PFSK-1 (cell line): Measurements from ENCODE around the gene KRT75.

Experiments
- POLR2AphosphoS5 ChIP-seq: IDR thresholded peaks from 2 replicates; pipeline ENCODE4 v1.6.1; 2012; ENCODE audit warnings: low read depth, mild to moderate bottlenecking, control low read depth, low read length, moderate library complexity
- SIN3A ChIP-seq: IDR thresholded peaks from 2 replicates; pipeline ENCODE4 v1.6.1; 2012; ENCODE audit warnings: mild to moderate bottlenecking, low read length, moderate library complexity, borderline replicate concordance; ENCODE audit not compliant: insufficient read depth
- TAF1 ChIP-seq: IDR thresholded peaks from 2 replicates; pipeline ENCODE4 v1.6.1; 2012; ENCODE audit warnings: low read length, control low read depth, borderline replicate concordance; ENCODE audit not compliant: insufficient read depth
- TF ChIP-seq, protein P1 (sequence below), 2 experiments: IDR thresholded peaks; 2 replicates each; pipeline versions ENCODE4 v1.6.1 to v1.8.0; 2011 to 2012; ENCODE audit warnings: low read depth in 2 of 2, low read length in 2 of 2, control low read depth in 1 of 2, inconsistent platforms in 1 of 2, mild to moderate bottlenecking in 1 of 2, moderate library complexity in 1 of 2; ENCODE audit not compliant: insufficient read depth in 1 of 2

DNA sequence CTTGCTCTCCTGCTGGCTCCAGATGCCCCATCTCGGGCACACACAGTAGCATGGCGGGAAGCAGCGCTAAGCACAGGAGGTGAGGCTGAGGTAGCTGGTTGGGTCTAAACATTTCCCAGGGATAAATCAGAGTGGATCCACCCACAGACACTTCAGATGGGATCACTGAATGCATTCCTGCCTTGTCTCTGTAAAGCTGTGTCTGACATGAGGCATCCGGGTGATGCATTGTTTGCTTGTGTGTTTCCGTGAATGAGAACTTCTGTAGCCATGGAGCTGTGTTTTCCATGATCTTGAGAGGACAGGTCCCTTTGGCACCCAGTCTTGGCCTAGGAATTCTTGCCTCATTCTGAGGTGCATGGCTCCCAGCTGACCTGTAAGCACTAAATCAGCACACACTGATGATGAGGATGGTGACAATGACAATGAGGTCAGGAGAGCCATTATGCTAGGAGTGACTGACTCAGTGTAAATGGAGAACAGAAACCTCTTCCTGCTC is 6.7 kb upstream of the KRT75 start:
- TF ChIP-seq TAF1 (no peak), POLR2AphosphoS5 (no peak), SIN3A (no peak)
- TF ChIP-seq, protein P1, sequence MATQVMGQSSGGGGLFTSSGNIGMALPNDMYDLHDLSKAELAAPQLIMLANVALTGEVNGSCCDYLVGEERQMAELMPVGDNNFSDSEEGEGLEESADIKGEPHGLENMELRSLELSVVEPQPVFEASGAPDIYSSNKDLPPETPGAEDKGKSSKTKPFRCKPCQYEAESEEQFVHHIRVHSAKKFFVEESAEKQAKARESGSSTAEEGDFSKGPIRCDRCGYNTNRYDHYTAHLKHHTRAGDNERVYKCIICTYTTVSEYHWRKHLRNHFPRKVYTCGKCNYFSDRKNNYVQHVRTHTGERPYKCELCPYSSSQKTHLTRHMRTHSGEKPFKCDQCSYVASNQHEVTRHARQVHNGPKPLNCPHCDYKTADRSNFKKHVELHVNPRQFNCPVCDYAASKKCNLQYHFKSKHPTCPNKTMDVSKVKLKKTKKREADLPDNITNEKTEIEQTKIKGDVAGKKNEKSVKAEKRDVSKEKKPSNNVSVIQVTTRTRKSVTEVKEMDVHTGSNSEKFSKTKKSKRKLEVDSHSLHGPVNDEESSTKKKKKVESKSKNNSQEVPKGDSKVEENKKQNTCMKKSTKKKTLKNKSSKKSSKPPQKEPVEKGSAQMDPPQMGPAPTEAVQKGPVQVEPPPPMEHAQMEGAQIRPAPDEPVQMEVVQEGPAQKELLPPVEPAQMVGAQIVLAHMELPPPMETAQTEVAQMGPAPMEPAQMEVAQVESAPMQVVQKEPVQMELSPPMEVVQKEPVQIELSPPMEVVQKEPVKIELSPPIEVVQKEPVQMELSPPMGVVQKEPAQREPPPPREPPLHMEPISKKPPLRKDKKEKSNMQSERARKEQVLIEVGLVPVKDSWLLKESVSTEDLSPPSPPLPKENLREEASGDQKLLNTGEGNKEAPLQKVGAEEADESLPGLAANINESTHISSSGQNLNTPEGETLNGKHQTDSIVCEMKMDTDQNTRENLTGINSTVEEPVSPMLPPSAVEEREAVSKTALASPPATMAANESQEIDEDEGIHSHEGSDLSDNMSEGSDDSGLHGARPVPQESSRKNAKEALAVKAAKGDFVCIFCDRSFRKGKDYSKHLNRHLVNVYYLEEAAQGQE (IDR thresholded peaks at IDR 0.05; ENCODE audit: insufficient read depth in 1 of 2, low read depth in 2 of 2, low read length in 2 of 2): no peak
